ENCODE data around the gene ACOT7.
"Not testable (repeated sequence)": the region's sequence is repeated elsewhere in the genome, so short reads cannot be mapped to it uniquely, and the experiment has no call there.

ACOT7 gene

DNA sequence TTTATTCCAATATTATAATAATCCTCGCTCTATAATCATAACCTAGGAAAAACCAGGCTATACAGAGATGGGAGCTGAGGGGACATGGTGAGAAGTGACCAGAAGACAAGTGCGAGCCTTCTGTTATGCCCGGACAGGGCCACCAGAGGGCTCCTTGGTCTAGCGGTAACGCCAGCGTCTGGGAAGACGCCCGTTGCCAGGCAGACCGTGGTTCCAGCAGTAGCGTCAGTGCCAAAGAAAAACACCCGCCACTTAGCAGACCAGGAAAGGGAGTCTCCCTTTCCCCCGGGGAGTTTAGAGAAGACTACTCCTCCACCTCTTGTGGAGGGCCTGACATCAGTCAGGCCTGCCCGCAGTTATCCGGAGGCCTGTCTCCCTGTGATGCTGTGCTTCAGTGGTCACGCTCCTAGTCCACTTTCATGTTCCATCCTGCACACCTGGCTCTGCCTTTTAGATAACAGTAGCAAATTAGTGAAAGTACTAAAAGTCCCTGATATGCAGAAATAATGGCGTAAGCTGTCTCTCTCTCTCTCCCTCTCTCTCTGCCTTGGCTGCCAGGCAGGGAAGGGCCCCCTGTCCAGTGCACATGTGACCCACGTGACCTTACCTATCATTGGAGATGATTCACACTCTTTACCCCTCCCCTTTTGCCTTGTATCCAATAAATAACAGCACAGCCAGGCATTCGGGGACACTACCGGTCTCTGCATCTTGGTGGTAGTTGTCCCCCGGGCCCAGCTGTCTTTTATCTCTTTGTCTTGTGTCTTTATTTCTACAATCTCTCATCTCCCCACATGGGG lies 30.3 kb downstream of the ACOT7 start:
- DNase-seq (ENCODE audit: low read depth in 2 of 2), result not testable (repeated sequence)

DNA sequence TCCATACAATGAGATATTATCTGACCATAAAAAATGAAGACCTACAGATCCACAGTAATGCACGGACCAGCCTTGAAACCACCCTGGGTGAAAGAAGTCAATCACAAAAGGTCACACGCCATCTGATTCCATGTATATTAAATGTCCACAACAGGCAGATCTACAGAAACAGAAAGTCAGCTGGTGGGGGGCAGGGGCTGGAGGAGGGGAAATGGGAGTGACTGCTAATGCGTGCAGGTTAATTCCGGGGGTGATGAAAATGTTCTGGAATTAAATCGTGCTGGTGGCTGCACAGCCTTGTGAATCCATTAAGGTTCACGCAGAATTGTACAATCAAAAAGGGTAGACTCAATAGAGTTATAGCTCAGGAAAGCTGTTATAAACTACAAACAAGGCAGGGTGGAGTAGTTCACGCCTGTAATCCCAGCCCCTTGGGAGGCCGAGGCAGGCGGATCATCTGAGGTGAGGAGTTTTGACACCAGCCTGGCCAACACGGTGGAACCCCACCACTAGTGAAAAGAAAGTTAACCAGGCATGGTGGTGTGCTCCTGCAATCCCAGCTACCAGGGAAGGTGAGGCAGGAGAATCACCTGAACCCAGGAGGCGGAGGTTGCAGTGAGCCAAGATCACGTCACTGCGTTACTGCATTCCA lies 32.3 kb downstream of the ACOT7 start:
- no peak for DNase-seq (ENCODE audit: low read depth in 2 of 2)

GRCh38 chr1:6360517-6361070 lies 33.0 kb downstream of the ACOT7 start:
- no peak for DNase-seq (ENCODE audit: low read depth in 2 of 2)

GRCh38 chr1:6360117-6360496 lies 33.5 kb downstream of the ACOT7 start:
- DNase-seq (ENCODE audit: low read depth in 2 of 2), result no peak

GRCh38 chr1:6359216-6360116 lies 34.1 kb downstream of the ACOT7 start:
- peak; percentile 21 to 37 for DNase-seq (ENCODE audit: low read depth in 2 of 2)

- no peak for DNase-seq (ENCODE audit: low read depth in 2 of 2)
These were observed 34.8 kb downstream of the ACOT7 start for GRCh38 chr1:6358757-6359201.

GRCh38 chr1:6358144-6358624 lies 35.4 kb downstream of the ACOT7 start:
- no peak for DNase-seq (ENCODE audit: low read depth in 2 of 2)

GRCh38 chr1:6357243-6357936 lies 36.2 kb downstream of the ACOT7 start:
- DNase-seq (ENCODE audit: low read depth in 2 of 2), result no peak

DNA sequence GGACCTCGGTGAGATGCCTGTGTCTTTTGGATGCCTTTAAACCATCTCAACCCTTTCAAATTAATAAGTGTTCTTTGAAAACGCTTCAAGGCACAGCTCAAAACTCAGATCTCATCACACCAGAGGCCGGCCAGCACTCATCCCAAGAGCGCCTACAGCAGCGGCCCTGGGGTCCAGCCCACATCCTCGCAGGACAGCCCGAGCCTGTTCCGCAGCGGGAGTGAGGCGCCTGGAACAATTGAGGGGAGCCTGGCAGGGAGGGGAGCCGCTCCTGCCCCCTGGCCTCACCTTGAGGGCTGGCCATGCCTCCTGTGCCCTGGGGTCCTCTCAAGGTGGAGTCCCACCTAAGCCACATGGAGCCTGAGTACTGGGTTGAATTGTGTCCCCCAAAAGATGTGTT lies 37.9 kb downstream of the ACOT7 start:
- DNase-seq (ENCODE audit: low read depth in 2 of 2), result no peak

DNA sequence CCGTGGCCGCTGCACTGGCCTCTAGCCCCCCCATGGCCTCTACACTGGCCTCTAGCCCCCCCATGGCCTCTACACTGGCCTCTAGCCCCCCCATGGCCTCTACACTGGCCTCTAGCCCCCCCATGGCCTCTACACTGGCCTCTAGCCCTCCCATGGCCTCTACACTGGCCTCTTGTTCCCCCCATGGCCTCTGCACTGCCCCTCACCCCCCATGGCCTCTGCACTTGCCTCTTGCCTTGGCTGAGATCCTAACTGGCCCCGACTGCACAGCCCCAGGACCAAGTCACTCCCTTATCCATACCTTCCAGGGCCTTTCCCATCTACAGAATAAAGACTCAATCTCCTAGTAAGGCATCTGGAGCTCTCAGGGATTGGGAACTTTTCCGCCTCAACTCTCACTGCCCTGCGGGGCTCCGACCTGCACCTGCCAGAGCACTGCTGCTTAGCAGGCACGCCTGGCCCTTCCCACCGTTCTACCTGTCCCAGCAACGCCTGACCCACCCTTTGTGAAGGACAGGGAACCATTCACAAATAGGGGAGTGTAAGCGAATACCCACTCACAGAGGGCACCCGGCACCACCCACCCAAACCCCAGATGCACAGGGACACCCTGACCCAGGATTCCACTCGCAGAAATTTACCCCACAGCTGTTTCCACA lies 38.8 kb downstream of the ACOT7 start:
- DNase-seq (ENCODE audit: low read depth in 2 of 2), result no peak

GRCh38 chr1:6353955-6354658 lies 39.5 kb downstream of the ACOT7 start:
- DNase-seq (ENCODE audit: low read depth in 2 of 2), result no peak

GRCh38 chr1:6353619-6353954 lies 40.0 kb downstream of the ACOT7 start:
- DNase-seq (ENCODE audit: low read depth in 2 of 2), result no peak

GRCh38 chr1:6352138-6352563 lies 41.4 kb downstream of the ACOT7 start:
- no peak for DNase-seq (ENCODE audit: low read depth in 2 of 2)

- DNase-seq (ENCODE audit: low read depth in 2 of 2), result no peak
These were observed 42.0 kb downstream of the ACOT7 start for GRCh38 chr1:6351480-6352137.

- no peak for DNase-seq (ENCODE audit: low read depth in 2 of 2)
These were observed 43.0 kb downstream of the ACOT7 start for GRCh38 chr1:6350416-6351088.

- DNase-seq (ENCODE audit: low read depth in 2 of 2), result no peak
These were observed 44.2 kb downstream of the ACOT7 start for GRCh38 chr1:6349254-6349943.

DNA sequence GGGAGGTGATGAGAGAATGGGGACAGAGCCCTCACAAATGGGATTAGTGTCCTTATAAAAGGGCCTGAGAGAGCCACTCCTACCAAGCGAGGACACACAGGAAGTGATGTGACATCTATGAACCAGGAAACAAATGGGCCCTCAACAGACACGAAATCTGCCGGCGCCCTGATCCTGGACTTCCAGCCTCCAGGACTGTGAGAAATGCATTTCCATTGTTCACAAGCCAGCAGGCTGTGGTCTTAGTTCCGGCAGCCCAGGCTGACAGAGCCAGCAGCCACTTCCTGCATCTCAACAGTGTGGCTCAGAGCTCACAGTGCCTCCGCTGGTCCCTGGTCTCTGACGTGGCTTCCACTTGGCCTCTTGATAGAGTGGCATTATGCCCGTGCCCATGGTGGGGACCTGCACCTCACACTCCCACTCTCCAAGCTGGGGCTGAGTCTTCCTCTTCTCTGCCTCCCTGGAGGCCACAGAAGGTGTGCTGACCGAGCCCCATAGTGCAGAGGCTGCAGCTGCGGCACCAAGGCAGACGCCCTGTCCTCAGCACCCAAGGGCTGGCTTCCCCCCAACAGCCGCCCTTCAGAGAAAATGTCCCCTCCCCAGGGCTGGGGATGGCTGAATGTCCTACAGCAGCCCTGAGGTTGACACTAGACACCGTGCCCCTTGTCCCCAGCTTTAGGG lies 44.9 kb downstream of the ACOT7 start:
- peak in 1 of 2 donors; percentile 31 for DNase-seq (ENCODE audit: low read depth in 2 of 2)

Data from stimulated activated CD8-positive, alpha-beta memory T cell treated with anti-CD3 and anti-CD28 coated beads, Interleukin-15, amount 100 ng/mL, for 4 hours (primary cell).